B cell (primary cell): ENCODE measurements around the gene AKR7A3. TPM values are rescaled to one million over a fixed set of nuclear protein-coding genes. Genes with fewer than 3 reads are reported as not detected.

ENCODE experiments used
- ATAC-seq: fragments of 200-7000 bp; cut with Tn5 transposase; one replicate; pipeline ENCODE4 v1.10.0; 2021; ENCODE audit warnings: low read depth, mild to moderate bottlenecking, moderate number of reproducible peaks, moderate library complexity
- CTCF ChIA-PET: fragments of 350-600 bp; sonication (Branson Sonifier 250); formaldehyde crosslinking; loops from one replicate; lab custom pipeline; 2021; ENCODE audit warnings: antibody characterized with exemption, inconsistent platforms; lab: Charles Lee
- POLR2A ChIA-PET: fragments of 350-600 bp; sonication (Branson Sonifier 250); formaldehyde crosslinking; loops from one replicate; lab custom pipeline; 2021; ENCODE audit warnings: antibody characterized with exemption; lab: Charles Lee
- DNase-seq: peaks from one replicate; pipeline ENCODE4 v3.0.0; 2013
- H2AFZ ChIP-seq: 2 replicates; pipeline ENCODE4 v1.6.1; 2012; ENCODE audit warnings: mild to moderate bottlenecking, low read depth, low read length; ENCODE audit not compliant: insufficient read depth, poor library complexity, severe bottlenecking
- H3K27ac ChIP-seq, 2 donors: 1 replicate in 1 of 2; 2 replicates in 1 of 2; pipeline ENCODE4 v1.5.1; 2012 to 2013; ENCODE audit warnings: low read length in 2 of 2, mild to moderate bottlenecking in 2 of 2, moderate library complexity in 1 of 2
- H3K27me3 ChIP-seq, 4 experiments: fragments of 200-600 bp in 1 of 4; sonication (generic) in 1 of 4; replicated peaks in 1 of 4; 1 replicate in 2 of 4; 2 replicates in 2 of 4; pipeline versions ENCODE4 v1.6.1 to v1.7.0; 2013 to 2016; ENCODE audit warnings: low read length in 3 of 4, mild to moderate bottlenecking in 2 of 4, mixed read lengths in 1 of 4, moderate library complexity in 1 of 4; ENCODE audit not compliant: insufficient read depth in 4 of 4, control insufficient read depth in 3 of 4; ENCODE audit errors: control extremely low read depth in 1 of 4
- H3K36me3 ChIP-seq, 2 experiments: replicated peaks in 1 of 2; 1 replicate in 1 of 2; 2 replicates in 1 of 2; pipeline versions ENCODE4 v1.6.1 to v1.7.1; 2013; ENCODE audit warnings: low read length in 1 of 2; ENCODE audit not compliant: insufficient read depth in 2 of 2, control insufficient read depth in 1 of 2; ENCODE audit errors: control extremely low read depth in 1 of 2, extremely low read depth in 1 of 2
- H3K4me1 ChIP-seq, 2 donors: fragments of 200-600 bp in 1 of 2; sonication (generic) in 1 of 2; 1 replicate in 1 of 2; 2 replicates in 1 of 2; pipeline versions ENCODE4 v1.5.1 to v1.6.1; 2013 to 2017; ENCODE audit warnings: low read length in 2 of 2; ENCODE audit not compliant: control insufficient read depth in 2 of 2, insufficient read depth in 2 of 2
- H3K4me2 ChIP-seq: replicated peaks from 2 replicates; pipeline ENCODE3; 2012; ENCODE audit warnings: mild to moderate bottlenecking, low read depth, low read length; ENCODE audit not compliant: poor library complexity, severe bottlenecking
- H3K4me3 ChIP-seq, 5 experiments: fragments of 200-600 bp in 1 of 5; sonication (generic) in 1 of 5; 1 replicate in 3 of 5; 2 replicates in 2 of 5; pipeline versions ENCODE4 v1.5.1 to v1.7.0; 2011 to 2016; ENCODE audit warnings: low read length in 4 of 5, mild to moderate bottlenecking in 4 of 5, low read depth in 2 of 5, control low read depth in 1 of 5, moderate library complexity in 1 of 5; ENCODE audit not compliant: insufficient read depth in 1 of 5; ENCODE audit errors: control extremely low read depth in 1 of 5, extremely low read depth in 1 of 5
- H3K79me2 ChIP-seq: fragments of 200-600 bp; sonication (generic); one replicate; pipeline ENCODE4 v1.6.0; 2016; ENCODE audit warnings: low read length; ENCODE audit not compliant: control insufficient read depth, insufficient read depth
- H3K9ac ChIP-seq: fragments of 200-600 bp; sonication (generic); 2 replicates; pipeline ENCODE4 v1.6.1; 2017; ENCODE audit warnings: mild to moderate bottlenecking, low read length, moderate library complexity
- H3K9me3 ChIP-seq, 3 donors: one replicate each; pipeline versions ENCODE4 v1.6.1 to v1.7.1; 2013; ENCODE audit warnings: low read length in 2 of 3; ENCODE audit not compliant: control insufficient read depth in 2 of 3, insufficient read depth in 1 of 3; ENCODE audit errors: control extremely low read depth in 1 of 3
- H4K20me1 ChIP-seq: 2 replicates; pipeline ENCODE4 v1.6.0; 2012; ENCODE audit warnings: mild to moderate bottlenecking, low read length; ENCODE audit not compliant: insufficient read depth, control insufficient read depth, poor library complexity, severe bottlenecking
- H3K27ac Mint-ChIP-seq: one replicate; pipeline ENCODE4 v1.8.0; 2021; ENCODE audit warnings: mixed read lengths
- H3K27me3 Mint-ChIP-seq: one replicate; pipeline ENCODE4 v1.8.0; 2021; ENCODE audit warnings: mixed read lengths
- H3K4me1 Mint-ChIP-seq: one replicate; pipeline ENCODE4 v1.8.0; 2021; ENCODE audit warnings: mixed read lengths
- H3K4me3 Mint-ChIP-seq: one replicate; pipeline ENCODE4 v1.8.0; 2021; ENCODE audit warnings: mixed read lengths
- H3K9me3 Mint-ChIP-seq: one replicate; pipeline ENCODE4 v1.8.0; 2022; ENCODE audit warnings: mixed read lengths; ENCODE audit not compliant: insufficient read depth
- CTCF ChIP-seq: fragments of 200-600 bp; IDR thresholded peaks from one replicate; pipeline ENCODE4 v1.8.0; 2022; ENCODE audit warnings: antibody characterized with exemption, mild to moderate bottlenecking
- EZH2 ChIP-seq: IDR thresholded peaks from 2 replicates; pipeline ENCODE4 v1.6.1; 2012; ENCODE audit warnings: borderline replicate concordance, low read depth, mild to moderate bottlenecking, moderate library complexity, low read length; ENCODE audit not compliant: insufficient read depth, poor library complexity, severe bottlenecking
- WGBS: methylation state at CpG from one replicate; pipeline ENCODE4 v1.1.5; 2013; ENCODE audit warnings: missing lambda C conversion rate; ENCODE audit not compliant: insufficient coverage; 5-methylcytosine and 5-hydroxymethylcytosine counted together
- intact Hi-C: fragments of 100-400 bp; cut with micrococcal nuclease; formaldehyde crosslinking; loops from one replicate; pipeline ENCODE4 v1.10.0; 2022
- polyA plus RNA-seq: library from polyadenylated mRNA; depleted of rRNA; stranded (reverse); fragments of >200 nt; gene quantifications from 2 replicates; pipeline ENCODE4 v1.2.3, GENCODE V29; 2012
- total RNA-seq, 2 donors: library from RNA; stranded (reverse); fragments of 120-200 nt in 1 of 2; gene quantifications; 1 replicate in 1 of 2; 2 replicates in 1 of 2; pipeline versions ENCODE4 v1.2.3 to v1.2.4, GENCODE V29; 2013 to 2022

AKR7A3 gene
- total and polyA plus RNA-seq, 2 donors (not counting 1 experiment from before 2014, with no cell fraction given) = 0.97 to 1.8 TPM

GRCh38 chr1:19255288-19255687 lies 33.3 kb downstream of the AKR7A3 start:
- H3K27me3 Mint-ChIP-seq = no peaks in the 10 kb centered on the region
- Histone ChIP-seq H3K27ac (no peak overlapping the region), H3K27me3 (no peaks in the 10 kb centered on the region), H2AFZ (no peak overlapping the region), H3K4me1 (peaks cover 20 to 36% of the 10 kb centered on the region in 2 donors), H3K4me3 (no peak overlapping the region), H3K36me3 (peaks cover 0 to 43% of the 10 kb centered on the region in 2 experiments), H3K9me3 (no peaks in the 10 kb centered on the region), H3K79me2 (peaks cover 46% of the 10 kb centered on the region), H4K20me1 (peaks cover 38% of the 10 kb centered on the region), H3K4me2 (no peak overlapping the region), H3K9ac (no peak overlapping the region)
- no CpG with 5 or more reads among the region's 4 CpGs for WGBS
- no peak overlapping the region for H3K27ac Mint-ChIP-seq
- H3K9me3 Mint-ChIP-seq = no peaks in the 10 kb centered on the region
- POLR2A ChIA-PET = no interaction called here
- H3K4me3 Mint-ChIP-seq = no peak overlapping the region
- CTCF ChIA-PET = interaction anchor here (1.5 kb wide), 1 partner anchor 87 kb away, joined by 4 read pairs; no protein-coding TSS in a partner anchor
- ATAC-seq (no peak), DNase-seq (no peak)
- intact Hi-C loops = no loop called here
- peaks cover 29% of the 10 kb centered on the region for H3K4me1 Mint-ChIP-seq
- TF ChIP-seq CTCF (no peak), EZH2 (no peak)

GRCh38 chr1:19254416-19254815 lies 34.2 kb downstream of the AKR7A3 start:
- CTCF ChIA-PET = interaction anchor here (1.5 kb wide), 1 partner anchor 87 kb away, joined by 4 read pairs; no protein-coding TSS in a partner anchor
- Histone ChIP-seq H3K4me1 (peaks cover 21 to 37% of the 10 kb centered on the region in 2 donors), H3K4me2 (no peak overlapping the region), H3K27ac (no peak overlapping the region), H2AFZ (no peak overlapping the region), H3K9me3 (no peaks in the 10 kb centered on the region), H3K79me2 (peaks cover 55% of the 10 kb centered on the region), H3K27me3 (no peaks in the 10 kb centered on the region), H3K9ac (no peak overlapping the region), H3K36me3 (peaks cover 0 to 41% of the 10 kb centered on the region in 2 experiments), H4K20me1 (peaks cover 38% of the 10 kb centered on the region), H3K4me3 (no peak overlapping the region)
- POLR2A ChIA-PET = no interaction called here
- Mint-ChIP-seq H3K27me3 (no peaks in the 10 kb centered on the region), H3K27ac (no peak overlapping the region), H3K4me3 (no peak overlapping the region), H3K9me3 (no peaks in the 10 kb centered on the region), H3K4me1 (peaks cover 30% of the 10 kb centered on the region)
- no peak for TF ChIP-seq CTCF
- no peak for TF ChIP-seq EZH2
- intact Hi-C loops = no loop called here
- DNase-seq (no peak), ATAC-seq (no peak)
